Vagina (tissue), 2 donors: Measurements from ENCODE around the gene FIGNL1.

Source experiments
- CTCF ChIP-seq, 3 experiments: fragments of 450-650 bp in 2 of 3; fragments of 200-600 bp in 1 of 3; sonication (generic) in 1 of 3; IDR thresholded peaks; one replicate each; pipeline ENCODE4 v1.5.1; 2017 to 2019; ENCODE audit warnings: antibody characterized with exemption in 3 of 3, mild to moderate bottlenecking in 2 of 3, moderate library complexity in 2 of 3
- POLR2A ChIP-seq, 2 donors: fragments of 450-650 bp; IDR thresholded peaks; one replicate each; pipeline ENCODE4 v1.6.1; 2017; ENCODE audit warnings: antibody characterized with exemption in 2 of 2, mild to moderate bottlenecking in 2 of 2, moderate library complexity in 2 of 2
- POLR2AphosphoS5 ChIP-seq, 2 donors: sonication (generic); formaldehyde crosslinking; IDR thresholded peaks; one replicate each; pipeline ENCODE4 v1.9.0; 2017; ENCODE audit warnings: antibody characterized with exemption in 2 of 2, mild to moderate bottlenecking in 2 of 2, low read depth in 1 of 2; ENCODE audit not compliant: insufficient read depth in 1 of 2

GRCh38 chr7:50411332-50411731 is 38.8 kb downstream of the FIGNL1 start:
- TF ChIP-seq POLR2A (IDR thresholded peaks at IDR 0.05) (no peak), CTCF (IDR thresholded peaks at IDR 0.05) (no peak), POLR2AphosphoS5 (IDR thresholded peaks at IDR 0.05; ENCODE audit: insufficient read depth in 1 of 2, low read depth in 1 of 2) (no peak)
